ENCODE data around the gene MARCHF2. TPM values are rescaled to one million over a fixed set of nuclear protein-coding genes. Genes with fewer than 3 reads are reported as not detected.

Gene MARCHF2
- total RNA-seq, 2 donors from 2014 or later: 32.9 to 35.9 TPM

DNA sequence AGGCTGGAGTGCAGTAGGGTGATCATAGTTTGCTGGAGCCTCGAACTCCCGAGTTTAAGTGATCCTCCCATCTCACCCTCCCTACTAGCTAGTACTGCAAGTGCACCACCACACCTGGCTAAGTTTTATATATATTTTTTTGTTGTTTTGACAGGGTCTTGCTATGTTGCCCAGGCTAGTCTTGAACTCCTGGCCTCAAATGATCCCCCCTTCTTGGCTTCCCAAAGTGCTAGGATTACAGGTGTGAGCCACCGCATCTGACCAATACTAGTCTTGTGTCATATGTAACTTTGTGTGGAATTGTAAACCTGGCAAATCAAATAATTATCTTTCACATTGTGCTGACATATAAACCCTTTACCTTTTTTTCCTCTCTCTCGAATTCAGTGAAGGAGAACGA, 41.9 kb downstream of the MARCHF2 start:
- DNase-seq (no peak), ATAC-seq (no peak)
- no peaks in the 10 kb centered on the region for H3K27me3 ChIP-seq
- no peak overlapping the region for H3K27ac ChIP-seq
- H3K36me3 ChIP-seq (replicated peaks in 1 of 2; ENCODE audit: insufficient read depth in 1 of 2, low read depth in 2 of 2): peaks cover 0 to 3% of the 10 kb centered on the region in 2 donors
- intact Hi-C loops (cut with DNase I): no loop called here
- TF ChIP-seq POLR2A (IDR thresholded peaks at IDR 0.05): no peak
- TF ChIP-seq, protein P1, sequence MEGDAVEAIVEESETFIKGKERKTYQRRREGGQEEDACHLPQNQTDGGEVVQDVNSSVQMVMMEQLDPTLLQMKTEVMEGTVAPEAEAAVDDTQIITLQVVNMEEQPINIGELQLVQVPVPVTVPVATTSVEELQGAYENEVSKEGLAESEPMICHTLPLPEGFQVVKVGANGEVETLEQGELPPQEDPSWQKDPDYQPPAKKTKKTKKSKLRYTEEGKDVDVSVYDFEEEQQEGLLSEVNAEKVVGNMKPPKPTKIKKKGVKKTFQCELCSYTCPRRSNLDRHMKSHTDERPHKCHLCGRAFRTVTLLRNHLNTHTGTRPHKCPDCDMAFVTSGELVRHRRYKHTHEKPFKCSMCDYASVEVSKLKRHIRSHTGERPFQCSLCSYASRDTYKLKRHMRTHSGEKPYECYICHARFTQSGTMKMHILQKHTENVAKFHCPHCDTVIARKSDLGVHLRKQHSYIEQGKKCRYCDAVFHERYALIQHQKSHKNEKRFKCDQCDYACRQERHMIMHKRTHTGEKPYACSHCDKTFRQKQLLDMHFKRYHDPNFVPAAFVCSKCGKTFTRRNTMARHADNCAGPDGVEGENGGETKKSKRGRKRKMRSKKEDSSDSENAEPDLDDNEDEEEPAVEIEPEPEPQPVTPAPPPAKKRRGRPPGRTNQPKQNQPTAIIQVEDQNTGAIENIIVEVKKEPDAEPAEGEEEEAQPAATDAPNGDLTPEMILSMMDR (IDR thresholded peaks at IDR 0.05): no peak
- no peak overlapping the region for H3K4me3 ChIP-seq
- H3K9me3 ChIP-seq: no peaks in the 10 kb centered on the region
- H3K4me1 ChIP-seq: peaks cover 87% of the 10 kb centered on the region
- 62 to 78% methylated on average over 5 of the region's 5 CpGs for WGBS, 2 donors

DNA sequence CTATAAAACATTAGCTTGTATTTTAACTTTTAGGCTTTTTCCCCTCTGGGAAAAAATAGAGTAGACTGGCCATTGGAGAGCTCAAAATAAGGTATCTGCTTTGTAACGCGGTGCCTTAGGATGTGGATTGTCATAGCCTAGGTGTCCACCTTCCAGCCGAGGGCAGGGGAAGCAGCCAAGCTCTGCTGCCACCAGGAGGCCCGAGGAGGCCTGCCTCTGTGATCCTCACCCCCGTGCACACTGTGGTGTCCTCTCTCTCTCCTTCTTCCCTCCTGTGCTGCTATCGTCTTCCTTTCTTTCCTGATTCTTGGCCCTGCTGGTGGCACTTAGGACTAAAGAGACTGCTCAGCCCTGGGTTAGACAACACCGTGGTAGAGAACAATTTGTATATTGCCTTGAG, 43.0 kb downstream of the MARCHF2 start:
- Histone ChIP-seq H3K4me1 (peaks cover 89% of the 10 kb centered on the region), H3K4me3 (no peak overlapping the region), H3K36me3 (replicated peaks in 1 of 2; ENCODE audit: insufficient read depth in 1 of 2, low read depth in 2 of 2) (peaks cover 0 to 3% of the 10 kb centered on the region in 2 donors), H3K9me3 (no peaks in the 10 kb centered on the region), H3K27ac (no peak overlapping the region), H3K27me3 (no peaks in the 10 kb centered on the region)
- intact Hi-C loops (cut with DNase I): no loop called here
- TF ChIP-seq POLR2A (IDR thresholded peaks at IDR 0.05): no peak
- TF ChIP-seq, protein P1 (IDR thresholded peaks at IDR 0.05): no peak
- ATAC-seq (no peak), DNase-seq (peak in 1 of 4 donors; percentile 21)
- 62 to 71% methylated on average over 7 of the region's 7 CpGs for WGBS, 2 donors

DNA sequence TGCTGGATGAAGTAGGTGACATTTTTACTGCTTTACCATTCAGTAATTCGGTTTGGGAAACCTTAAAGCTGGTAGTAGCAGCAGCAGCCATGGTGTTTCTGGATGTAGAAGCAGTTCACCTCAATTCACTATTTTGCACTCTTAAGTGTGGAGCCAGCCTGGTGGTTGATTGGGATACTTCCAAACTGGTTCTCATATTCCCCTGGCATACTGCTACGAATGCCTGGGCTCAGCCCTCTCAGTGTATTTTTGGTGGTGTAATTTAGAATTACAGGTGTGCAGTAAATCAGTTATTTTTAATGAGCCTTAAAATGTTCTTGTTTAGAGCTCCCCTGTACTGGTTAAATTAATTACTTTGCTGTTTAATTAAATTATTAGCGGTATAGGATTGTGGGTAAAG, 44.1 kb downstream of the MARCHF2 start:
- intact Hi-C loops (cut with DNase I): no loop called here
- no peak for ATAC-seq
- no peaks in the 10 kb centered on the region for H3K27me3 ChIP-seq
- H3K9me3 ChIP-seq: no peaks in the 10 kb centered on the region
- no peak overlapping the region for H3K4me3 ChIP-seq
- TF ChIP-seq, protein P1 (IDR thresholded peaks at IDR 0.05): no peak
- TF ChIP-seq POLR2A (IDR thresholded peaks at IDR 0.05): no peak
- peaks cover 89% of the 10 kb centered on the region for H3K4me1 ChIP-seq
- WGBS, 2 donors: 64 to 72% methylated on average over 3 of the region's 3 CpGs
- DNase-seq: no peak
- peaks cover 0 to 3% of the 10 kb centered on the region in 2 donors for H3K36me3 ChIP-seq (replicated peaks in 1 of 2; ENCODE audit: insufficient read depth in 1 of 2, low read depth in 2 of 2)
- H3K27ac ChIP-seq: no peak overlapping the region

DNA sequence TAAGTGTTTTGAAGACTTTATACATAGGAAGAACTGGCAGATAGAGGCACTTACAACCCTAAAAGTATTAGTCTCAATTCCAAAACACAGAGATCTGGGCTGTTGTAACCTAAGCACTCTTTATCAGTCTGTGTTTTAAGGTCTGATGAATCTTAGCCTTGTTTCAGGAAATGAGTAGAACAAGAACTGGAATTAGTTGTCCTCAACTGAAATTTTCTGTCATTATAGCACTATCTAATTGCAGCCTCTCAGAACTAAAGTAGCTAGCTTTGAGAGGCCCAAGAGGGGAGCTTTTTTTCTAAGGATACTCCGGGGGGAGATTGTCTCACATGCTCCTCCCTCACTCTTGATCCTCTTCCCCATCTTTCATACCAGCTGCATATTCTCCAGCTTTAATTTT, 44.7 kb downstream of the MARCHF2 start:
- 55 to 83% methylated on average over 1 of the region's 1 CpG for WGBS, 2 donors
- no peak for ATAC-seq
- H3K27ac ChIP-seq: peak overlapping the region in 3 of 4 donors; percentile 31 to 65 (median 55)

DNA sequence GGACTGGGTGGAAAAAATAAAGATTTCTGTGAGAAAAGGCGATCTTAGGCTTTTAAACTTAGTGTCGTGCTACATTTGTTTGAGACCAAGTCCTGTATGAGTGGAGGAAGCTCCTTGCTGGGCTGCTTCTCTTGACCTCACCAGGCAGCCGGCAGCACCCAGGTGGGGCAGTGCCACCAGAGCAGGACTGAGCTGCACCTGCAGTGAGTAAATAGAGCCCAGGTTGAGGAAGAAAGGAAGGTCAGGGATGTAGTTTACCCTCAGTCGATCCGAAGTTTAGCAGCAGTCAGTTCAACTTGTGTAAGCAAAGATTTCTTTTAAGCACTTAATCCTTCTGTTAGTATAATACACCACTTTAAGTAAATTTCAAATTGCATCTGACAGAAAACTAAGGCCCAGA, 45.3 kb downstream of the MARCHF2 start:
- DNase-seq (peak in 3 of 4 donors; percentile 28 to 47 (median 42)), ATAC-seq (no peak)
- no peak for TF ChIP-seq POLR2A (IDR thresholded peaks at IDR 0.05)
- TF ChIP-seq, protein P1 (IDR thresholded peaks at IDR 0.05): no peak
- WGBS, 2 donors: 21 to 22% methylated on average over 5 of the region's 5 CpGs
- Histone ChIP-seq H3K27me3 (no peaks in the 10 kb centered on the region), H3K4me3 (no peak overlapping the region), H3K36me3 (replicated peaks in 1 of 2; ENCODE audit: insufficient read depth in 1 of 2, low read depth in 2 of 2) (peaks cover 0 to 3% of the 10 kb centered on the region in 2 donors), H3K4me1 (peaks cover 83% of the 10 kb centered on the region), H3K27ac (peak overlapping the region; percentile 28 to 65 (median 43)), H3K9me3 (no peaks in the 10 kb centered on the region)
- intact Hi-C loops (cut with DNase I): no loop called here

More for the DNA sequence above, 44.7 kb downstream of the MARCHF2 start:
- TF ChIP-seq POLR2A (IDR thresholded peaks at IDR 0.05): no peak
- TF ChIP-seq, protein P1 (IDR thresholded peaks at IDR 0.05): no peak
- intact Hi-C loops (cut with DNase I): no loop called here
- DNase-seq: no peak
- Histone ChIP-seq H3K4me3 (no peak overlapping the region), H3K9me3 (no peaks in the 10 kb centered on the region), H3K4me1 (peaks cover 83% of the 10 kb centered on the region), H3K36me3 (replicated peaks in 1 of 2; ENCODE audit: insufficient read depth in 1 of 2, low read depth in 2 of 2) (peaks cover 0 to 3% of the 10 kb centered on the region in 2 donors), H3K27me3 (no peaks in the 10 kb centered on the region)
